Activated T-helper 2 cell treated with anti-CD3 and anti-CD28 coated beads, Interferon-gamma antibody, Interleukin-2, Interleukin-4, amounts not matched to agents 10 μg/mL and 5 μg/mL and 100 μg/mL, durations not matched to agents 14 hours and 24 hours and 36 hours (primary cell): ENCODE measurements around the gene MTHFD1L. TPM values are rescaled to one million over a fixed set of nuclear protein-coding genes. Genes with fewer than 3 reads are reported as not detected.

Source experiments
- DNase-seq: peaks from one replicate; pipeline ENCODE4 v3.0.0; 2021; ENCODE audit warnings: low spot score
- H3K27ac Mint-ChIP-seq: one replicate; pipeline ENCODE4 v1.8.0; 2021; ENCODE audit warnings: mixed read lengths
- H3K27me3 Mint-ChIP-seq: one replicate; pipeline ENCODE4 v1.8.0; 2021; ENCODE audit warnings: low read depth, mixed read lengths
- H3K36me3 Mint-ChIP-seq: one replicate; pipeline ENCODE4 v1.8.0; 2021; ENCODE audit warnings: low read depth, mixed read lengths
- H3K4me1 Mint-ChIP-seq: one replicate; pipeline ENCODE4 v1.8.0; 2021; ENCODE audit warnings: low read depth, mixed read lengths
- H3K4me3 Mint-ChIP-seq: one replicate; pipeline ENCODE4 v1.8.0; 2021; ENCODE audit warnings: low read depth, mild to moderate bottlenecking, moderate library complexity, mixed read lengths
- H3K9me3 Mint-ChIP-seq: one replicate; pipeline ENCODE4 v1.8.0; 2021; ENCODE audit warnings: mixed read lengths
- intact Hi-C: fragments of 100-400 bp; cut with micrococcal nuclease; formaldehyde crosslinking; loops from one replicate; pipeline ENCODE4 v1.15.1; 2023
- total RNA-seq: library from RNA; stranded (reverse); gene quantifications from 2 replicates; pipeline ENCODE4 v1.2.3, GENCODE V29; 2022

Gene MTHFD1L
- total RNA-seq, 1 donor from 2014 or later: 93.4 TPM

GRCh38 chr6:150894935-150895552 is 29.5 kb downstream of the MTHFD1L start:
- Mint-ChIP-seq H3K27me3 (no peaks in the 10 kb centered on the region), H3K27ac (peak overlapping the region; percentile 49), H3K4me1 (peaks cover 26% of the 10 kb centered on the region), H3K9me3 (no peaks in the 10 kb centered on the region), H3K36me3 (peaks cover 47% of the 10 kb centered on the region), H3K4me3 (peak overlapping the region; percentile 26)
- DNase-seq: peak; percentile 17
- intact Hi-C loops: no loop called here

DNA sequence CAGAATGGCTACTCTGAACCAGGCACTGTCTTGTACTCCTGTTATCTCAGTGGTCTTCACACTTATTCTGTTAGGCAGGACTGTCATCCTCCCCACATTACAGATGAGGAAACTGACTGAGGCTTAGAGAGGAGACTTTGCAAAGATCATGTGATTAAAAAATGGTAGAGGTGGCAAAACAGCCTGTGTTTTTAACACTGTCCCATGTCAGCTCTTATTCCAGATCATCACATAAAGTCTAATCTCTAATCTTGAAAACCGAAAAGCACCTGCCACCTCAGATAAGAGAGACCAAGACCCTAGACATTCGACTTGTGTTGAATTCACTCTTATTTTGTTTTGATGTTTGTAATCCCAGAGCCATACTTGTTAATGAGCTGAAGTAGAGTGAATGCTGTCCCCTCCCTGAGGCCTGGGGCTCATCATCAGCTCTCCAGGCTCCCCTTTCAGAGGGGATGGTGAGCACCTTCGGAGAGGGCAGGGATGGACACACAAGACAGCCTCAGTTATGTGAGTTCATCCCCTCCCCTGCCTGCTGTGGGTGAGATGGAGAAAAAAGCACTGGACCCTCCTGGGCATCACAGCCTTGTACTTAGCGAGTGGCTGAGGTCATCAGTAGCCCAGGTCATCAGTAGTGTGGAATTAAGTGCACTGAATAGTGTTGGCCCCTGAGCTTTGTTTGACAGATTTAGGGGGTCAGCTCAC is 30.6 kb downstream of the MTHFD1L start:
- no peaks in the 10 kb centered on the region for H3K9me3 Mint-ChIP-seq
- no peak overlapping the region for H3K4me3 Mint-ChIP-seq
- DNase-seq: no peak
- H3K4me1 Mint-ChIP-seq: peaks cover 26% of the 10 kb centered on the region
- intact Hi-C loops: no loop called here
- H3K27ac Mint-ChIP-seq: peak overlapping the region; percentile 24
- peaks cover 47% of the 10 kb centered on the region for H3K36me3 Mint-ChIP-seq
- no peaks in the 10 kb centered on the region for H3K27me3 Mint-ChIP-seq

DNA sequence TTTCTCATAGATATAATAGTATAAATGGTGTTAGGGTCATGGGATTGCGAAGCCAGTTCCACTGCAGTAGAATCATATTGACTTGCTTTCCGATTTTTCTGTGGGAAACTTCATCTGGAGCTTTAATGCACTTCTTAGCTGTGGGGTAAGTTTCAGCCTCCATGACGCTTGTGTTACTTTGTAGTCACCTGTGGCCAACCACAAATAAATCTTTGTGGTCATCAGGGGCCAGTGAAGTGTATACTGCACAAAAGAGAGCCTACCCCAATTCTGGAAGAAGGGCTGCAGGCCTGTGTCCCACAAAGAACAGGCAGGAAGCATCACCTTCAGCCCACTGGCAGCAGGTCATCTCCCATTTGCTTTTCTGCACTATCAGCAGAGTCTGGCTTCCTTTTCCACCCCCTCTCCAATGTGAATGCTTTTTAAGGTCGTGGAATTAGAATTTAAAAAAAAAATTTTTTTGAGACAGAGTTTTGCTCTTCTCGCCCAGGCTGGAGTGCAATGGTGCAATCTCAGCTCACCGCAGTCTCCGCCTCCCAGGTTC is 32.0 kb downstream of the MTHFD1L start:
- peaks cover 45% of the 10 kb centered on the region for H3K36me3 Mint-ChIP-seq
- no peak overlapping the region for H3K4me3 Mint-ChIP-seq
- intact Hi-C loops: no loop called here
- H3K9me3 Mint-ChIP-seq: no peaks in the 10 kb centered on the region
- H3K27ac Mint-ChIP-seq: no peak overlapping the region
- DNase-seq: no peak
- H3K4me1 Mint-ChIP-seq: peaks cover 26% of the 10 kb centered on the region
- no peaks in the 10 kb centered on the region for H3K27me3 Mint-ChIP-seq

GRCh38 chr6:150898399-150899170 is 33.1 kb downstream of the MTHFD1L start:
- H3K4me3 Mint-ChIP-seq: no peak overlapping the region
- H3K36me3 Mint-ChIP-seq: peaks cover 42% of the 10 kb centered on the region
- H3K4me1 Mint-ChIP-seq: peaks cover 26% of the 10 kb centered on the region
- no peaks in the 10 kb centered on the region for H3K27me3 Mint-ChIP-seq
- H3K27ac Mint-ChIP-seq: no peak overlapping the region
- no peaks in the 10 kb centered on the region for H3K9me3 Mint-ChIP-seq
- intact Hi-C loops: no loop called here
- DNase-seq: no peak

- H3K36me3 Mint-ChIP-seq: peaks cover 48% of the 10 kb centered on the region
- peaks cover 26% of the 10 kb centered on the region for H3K4me1 Mint-ChIP-seq
- no peaks in the 10 kb centered on the region for H3K27me3 Mint-ChIP-seq
- H3K4me3 Mint-ChIP-seq: no peak overlapping the region
- H3K27ac Mint-ChIP-seq: no peak overlapping the region
- DNase-seq: no peak
- H3K9me3 Mint-ChIP-seq: no peaks in the 10 kb centered on the region
- intact Hi-C loops: no loop called here
Observed at GRCh38 chr6:150899231-150899630, 33.7 kb downstream of the MTHFD1L start.

- DNase-seq: no peak
- Mint-ChIP-seq H3K27me3 (no peaks in the 10 kb centered on the region), H3K9me3 (no peaks in the 10 kb centered on the region), H3K4me1 (peaks cover 20% of the 10 kb centered on the region), H3K27ac (no peak overlapping the region), H3K4me3 (no peak overlapping the region), H3K36me3 (peaks cover 41% of the 10 kb centered on the region)
- intact Hi-C loops: no loop called here
Observed at GRCh38 chr6:150900049-150900448, 34.5 kb downstream of the MTHFD1L start.

- intact Hi-C loops: no loop called here
- peaks cover 6% of the 10 kb centered on the region for H3K4me1 Mint-ChIP-seq
- DNase-seq: no peak
- H3K27ac Mint-ChIP-seq: no peak overlapping the region
- H3K4me3 Mint-ChIP-seq: no peak overlapping the region
- no peaks in the 10 kb centered on the region for H3K27me3 Mint-ChIP-seq
- no peaks in the 10 kb centered on the region for H3K9me3 Mint-ChIP-seq
- H3K36me3 Mint-ChIP-seq: peaks cover 45% of the 10 kb centered on the region
Observed at GRCh38 chr6:150902142-150902776, 36.8 kb downstream of the MTHFD1L start.

DNA sequence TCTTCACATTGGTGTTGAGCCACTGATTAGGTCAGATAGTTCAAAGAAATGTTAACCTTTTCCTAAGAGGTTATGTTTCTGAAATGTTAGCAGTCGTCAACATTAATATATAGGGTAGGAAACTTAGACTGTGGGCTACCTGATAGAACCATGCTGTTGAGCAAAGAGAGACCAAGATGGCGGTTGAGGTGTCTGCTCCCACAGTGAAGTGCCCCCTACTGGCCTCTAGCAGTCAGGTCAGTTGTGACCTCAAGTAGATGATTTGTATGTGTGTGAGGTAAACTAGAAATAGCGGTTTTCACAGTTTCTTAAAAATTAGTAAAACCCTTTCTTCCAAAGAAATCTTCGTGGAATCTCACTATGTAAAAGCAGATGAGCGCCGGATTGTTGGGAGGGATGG is 40.3 kb downstream of the MTHFD1L start:
- Mint-ChIP-seq H3K27me3 (no peaks in the 10 kb centered on the region), H3K36me3 (peaks cover 47% of the 10 kb centered on the region), H3K4me3 (no peak overlapping the region), H3K4me1 (no peaks in the 10 kb centered on the region), H3K27ac (no peak overlapping the region), H3K9me3 (no peaks in the 10 kb centered on the region)
- intact Hi-C loops: no loop called here
- no peak for DNase-seq

DNA sequence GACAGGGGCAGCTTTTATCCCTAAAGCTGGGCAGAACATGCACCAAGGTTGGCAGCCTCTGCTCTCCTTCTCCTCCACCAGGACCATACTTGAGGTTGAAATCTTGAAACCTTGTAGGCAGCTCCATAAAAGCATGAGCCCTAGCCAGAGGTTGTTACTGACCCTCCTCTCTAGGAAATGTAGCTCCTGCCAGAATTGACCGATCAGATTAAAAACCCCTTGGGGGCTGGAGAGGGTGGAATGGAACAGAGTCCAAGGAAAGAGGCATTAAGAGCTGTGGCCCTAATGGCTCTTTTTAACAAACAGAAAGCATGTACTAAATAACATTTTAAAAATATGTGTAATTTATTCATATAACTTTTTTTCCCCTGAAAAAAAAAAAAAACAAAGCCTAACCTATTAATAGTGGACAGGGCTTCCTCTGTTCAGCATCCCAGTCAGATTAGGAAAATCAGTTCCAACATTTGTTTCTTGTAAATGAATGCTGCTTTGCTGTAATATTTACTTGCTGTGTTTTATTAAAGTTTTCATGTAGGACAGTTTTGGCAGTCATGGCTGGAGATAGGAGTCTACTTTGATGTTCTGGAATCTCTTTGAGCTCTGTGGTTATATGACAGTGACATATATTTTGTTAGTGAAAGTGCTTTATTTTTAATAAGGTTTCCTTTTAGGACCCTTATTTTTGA is 41.3 kb downstream of the MTHFD1L start:
- Mint-ChIP-seq H3K27me3 (no peaks in the 10 kb centered on the region), H3K27ac (no peak overlapping the region), H3K4me1 (no peaks in the 10 kb centered on the region), H3K9me3 (no peaks in the 10 kb centered on the region), H3K36me3 (peaks cover 54% of the 10 kb centered on the region), H3K4me3 (no peak overlapping the region)
- no peak for DNase-seq
- intact Hi-C loops: no loop called here

GRCh38 chr6:150907383-150907782 is 41.9 kb downstream of the MTHFD1L start:
- intact Hi-C loops: no loop called here
- no peaks in the 10 kb centered on the region for H3K4me1 Mint-ChIP-seq
- H3K9me3 Mint-ChIP-seq: no peaks in the 10 kb centered on the region
- no peaks in the 10 kb centered on the region for H3K27me3 Mint-ChIP-seq
- H3K27ac Mint-ChIP-seq: no peak overlapping the region
- H3K36me3 Mint-ChIP-seq: peaks cover 56% of the 10 kb centered on the region
- H3K4me3 Mint-ChIP-seq: no peak overlapping the region
- DNase-seq: no peak

- Mint-ChIP-seq H3K4me3 (no peak overlapping the region), H3K27ac (no peak overlapping the region), H3K36me3 (peaks cover 55% of the 10 kb centered on the region), H3K4me1 (no peaks in the 10 kb centered on the region), H3K9me3 (no peaks in the 10 kb centered on the region), H3K27me3 (no peaks in the 10 kb centered on the region)
- intact Hi-C loops: no loop called here
- DNase-seq: no peak
Observed at GRCh38 chr6:150908901-150909300, 43.4 kb downstream of the MTHFD1L start.

DNA sequence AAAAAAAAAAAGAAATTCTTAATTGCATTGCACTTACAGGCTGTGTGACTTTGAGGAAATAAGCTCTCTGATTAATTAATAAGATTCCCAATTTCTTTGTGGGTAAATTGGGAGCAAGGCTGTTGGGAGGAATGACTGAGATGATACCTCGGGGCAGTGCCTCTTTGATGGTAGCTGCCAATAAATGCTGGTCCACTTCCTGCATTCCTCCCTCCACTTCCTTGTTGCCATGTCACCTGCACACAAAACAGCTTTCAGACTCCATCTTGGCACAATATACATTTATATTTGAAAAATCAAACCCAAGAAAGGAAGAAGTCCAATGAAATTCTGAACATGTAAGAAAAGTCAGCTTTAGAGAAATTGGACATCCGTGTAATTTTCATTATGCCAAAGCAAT is 45.1 kb downstream of the MTHFD1L start:
- Mint-ChIP-seq H3K9me3 (no peaks in the 10 kb centered on the region), H3K36me3 (peaks cover 53% of the 10 kb centered on the region), H3K27me3 (no peaks in the 10 kb centered on the region), H3K4me1 (no peaks in the 10 kb centered on the region), H3K4me3 (no peak overlapping the region), H3K27ac (no peak overlapping the region)
- DNase-seq: no peak
- intact Hi-C loops: no loop called here
